GM19455 (cell line): ENCODE data around the gene ABCF1.
"Not testable (repeated sequence)": the region's sequence is repeated elsewhere in the genome, so short reads cannot be mapped to it uniquely, and the experiment has no call there.

Experiments used
- ATAC-seq: cut with Tn5 transposase; IDR thresholded peaks from one replicate; pipeline ENCODE4 v1.9.1; 2021; ENCODE audit not compliant: unreplicated experiment

ABCF1 gene

DNA sequence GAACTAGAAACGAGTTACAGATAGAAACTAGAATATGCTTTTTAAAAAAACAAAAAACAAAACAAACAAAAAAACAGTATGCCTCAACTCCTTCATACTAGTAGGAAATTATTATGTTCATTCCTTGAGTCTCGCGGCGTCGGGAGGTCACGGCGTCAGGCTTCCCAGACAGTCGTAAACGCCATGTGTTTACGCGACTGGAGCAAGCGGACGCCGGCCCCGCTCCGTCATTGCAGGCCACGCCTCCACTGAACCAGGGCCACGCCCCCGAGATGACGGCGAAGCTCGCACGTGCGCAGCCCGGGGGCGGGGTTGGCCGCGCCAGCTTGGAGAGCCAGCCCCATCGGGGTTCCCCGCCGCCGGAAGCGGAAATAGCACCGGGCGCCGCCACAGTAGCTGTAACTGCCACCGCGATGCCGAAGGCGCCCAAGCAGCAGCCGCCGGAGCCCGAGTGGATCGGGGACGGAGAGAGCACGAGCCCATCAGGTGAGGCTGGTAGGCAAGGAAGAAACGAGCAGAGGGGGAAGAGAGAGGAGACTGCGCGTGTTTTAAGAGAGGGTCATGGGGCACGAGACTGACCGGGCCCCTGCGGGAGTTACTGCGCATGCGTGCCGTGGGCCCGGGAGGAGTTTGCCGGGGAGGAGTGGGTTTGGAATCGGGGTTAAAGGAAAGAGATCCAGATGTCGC, at the start of gene ABCF1:
Gene ABCF1, plus strand, starts transcription at position 368 of the 687 bp plus-strand sequence. Its CDS starts 46 bp downstream, at position 414.
- peak; percentile 81 for ATAC-seq

DNA sequence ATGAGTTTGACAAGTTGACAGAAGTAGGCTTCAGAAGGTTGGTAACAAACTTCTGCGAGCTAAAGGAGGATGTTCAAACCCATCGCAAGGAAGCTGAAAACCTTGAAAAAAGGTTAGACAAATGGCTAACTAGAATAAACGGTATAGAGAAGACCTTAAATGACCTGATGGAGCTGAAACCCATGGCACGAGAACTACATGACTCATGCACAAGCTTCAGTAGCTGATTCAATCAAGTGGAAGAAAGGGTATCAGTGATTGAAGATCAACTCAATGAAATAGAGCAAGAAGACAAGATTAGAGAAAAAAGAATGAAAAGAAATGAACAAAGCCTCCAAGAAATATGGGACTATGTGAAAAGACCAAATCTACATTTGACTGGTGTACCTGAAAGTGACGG, 49.3 kb upstream of the ABCF1 start:
- ATAC-seq = not testable (repeated sequence)

DNA sequence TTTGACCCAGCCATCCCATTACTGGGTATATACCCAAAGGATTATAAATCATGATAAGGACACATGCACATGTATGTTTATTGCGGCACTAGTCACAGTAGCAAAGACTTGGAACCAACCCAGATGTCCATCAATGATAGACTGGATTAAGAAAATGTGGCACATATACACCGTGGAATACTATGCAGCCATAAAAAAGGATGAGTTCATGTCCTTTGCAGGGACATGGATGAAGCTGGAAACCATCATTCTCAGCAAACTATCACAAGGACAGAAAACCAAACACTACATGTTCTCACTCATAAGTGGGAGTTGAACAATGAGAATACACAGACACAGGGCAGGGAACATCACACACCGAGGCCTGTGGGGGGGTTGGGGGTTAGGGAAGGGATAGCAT, 44.8 kb upstream of the ABCF1 start:
- not testable (repeated sequence) for ATAC-seq

DNA sequence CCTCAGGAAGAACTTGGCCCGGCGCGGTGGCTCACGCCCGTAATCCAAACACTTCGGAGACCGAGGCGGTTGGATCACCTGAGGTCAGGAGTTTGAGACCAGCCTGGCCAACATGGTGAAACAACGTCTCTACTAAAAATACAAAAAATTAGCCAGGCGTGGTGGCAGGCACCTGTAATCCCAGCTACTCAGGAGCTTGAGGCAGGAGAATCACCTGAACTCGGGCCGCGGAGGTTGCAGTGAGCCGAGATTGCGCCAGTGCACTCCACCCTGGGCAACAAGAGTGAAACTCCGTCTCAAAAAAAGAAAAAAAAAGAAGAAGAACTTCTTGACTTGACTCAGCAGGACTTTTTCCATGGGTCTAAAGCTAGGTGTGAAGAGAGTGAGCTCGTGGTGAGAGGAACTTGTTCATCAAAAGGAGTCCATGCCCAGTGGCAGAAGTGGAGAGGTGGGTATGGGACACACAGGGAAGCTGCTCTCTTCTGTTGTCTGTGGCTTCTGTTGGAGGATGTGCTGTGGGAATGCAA, 41.8 kb upstream of the ABCF1 start:
- ATAC-seq = not testable (repeated sequence)

DNA sequence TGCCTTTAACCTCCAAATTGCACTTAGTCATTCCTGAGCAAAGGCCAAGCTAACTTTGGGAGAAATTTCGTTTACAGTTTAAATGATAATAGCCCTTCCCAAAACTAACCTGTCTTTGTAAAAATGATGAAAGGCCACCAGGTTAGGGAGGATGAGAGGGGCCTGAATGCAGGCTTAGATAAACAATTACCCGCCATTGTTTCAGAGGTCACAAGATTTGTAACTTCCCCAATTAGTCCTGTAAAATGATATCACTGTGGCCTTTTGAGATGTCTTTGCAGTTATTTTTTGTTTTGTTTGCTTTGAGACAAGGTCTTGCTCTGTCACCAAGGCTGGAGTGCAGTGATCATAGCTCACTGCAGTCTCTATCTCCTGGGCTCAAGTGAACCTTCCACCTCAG, 41.2 kb upstream of the ABCF1 start:
- no peak for ATAC-seq

DNA sequence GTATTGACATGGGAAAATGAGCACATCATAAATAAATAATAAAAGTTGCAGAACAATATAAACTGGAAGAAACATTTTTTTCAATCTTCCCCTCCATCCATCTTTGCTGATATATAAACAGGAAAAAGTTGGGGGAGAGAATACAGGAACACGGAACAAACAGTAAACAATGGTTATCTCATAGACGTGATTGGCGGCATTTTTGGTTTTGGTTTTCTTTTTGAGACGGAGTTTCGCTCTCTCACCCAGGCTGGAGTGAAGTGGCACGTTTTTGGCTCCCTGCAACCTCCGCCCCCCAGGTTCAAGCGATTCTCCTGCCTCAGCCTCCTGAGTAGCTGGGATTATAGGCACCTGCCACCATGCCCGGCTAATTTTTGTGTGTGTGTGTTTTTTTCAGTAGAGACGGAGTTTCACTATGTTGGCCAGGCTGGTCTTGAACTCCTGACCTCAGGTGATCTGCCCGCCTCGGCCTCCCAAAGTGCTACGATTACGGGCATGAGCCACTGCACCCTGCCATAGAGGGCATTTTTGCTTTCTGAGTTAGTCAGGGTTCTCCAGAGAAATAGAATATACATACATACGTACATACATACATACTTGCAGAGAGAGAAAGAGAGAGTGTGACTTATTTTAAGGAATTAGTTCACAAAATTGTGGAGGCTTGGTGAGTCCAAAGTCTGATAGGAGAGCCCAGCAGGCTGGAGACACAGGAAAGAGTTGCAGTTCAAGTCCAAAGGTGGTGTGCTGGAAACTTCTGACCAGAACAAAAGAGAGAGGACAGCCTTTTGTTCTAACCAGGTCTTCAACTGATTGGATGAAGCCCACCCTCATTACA, 37.6 kb upstream of the ABCF1 start:
- no peak for ATAC-seq

DNA sequence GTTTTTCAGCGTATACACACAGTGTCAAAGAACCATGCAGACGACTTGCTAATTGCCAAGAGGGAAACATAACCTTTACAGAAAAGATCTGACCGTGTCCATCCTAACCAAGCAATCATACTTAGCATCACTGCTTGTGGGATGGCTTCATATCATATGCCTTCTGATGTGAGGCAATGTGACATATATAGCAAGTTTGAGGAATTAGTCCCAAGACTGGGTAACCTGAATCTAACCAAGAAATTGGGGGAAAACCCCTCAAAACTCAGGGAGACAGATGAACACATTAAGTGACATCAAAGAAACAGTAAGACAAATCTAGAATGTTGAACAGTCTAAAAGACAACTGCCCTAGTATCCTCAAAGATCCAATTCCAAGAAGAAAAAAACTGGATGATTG, 33.3 kb upstream of the ABCF1 start:
- ATAC-seq = no peak

DNA sequence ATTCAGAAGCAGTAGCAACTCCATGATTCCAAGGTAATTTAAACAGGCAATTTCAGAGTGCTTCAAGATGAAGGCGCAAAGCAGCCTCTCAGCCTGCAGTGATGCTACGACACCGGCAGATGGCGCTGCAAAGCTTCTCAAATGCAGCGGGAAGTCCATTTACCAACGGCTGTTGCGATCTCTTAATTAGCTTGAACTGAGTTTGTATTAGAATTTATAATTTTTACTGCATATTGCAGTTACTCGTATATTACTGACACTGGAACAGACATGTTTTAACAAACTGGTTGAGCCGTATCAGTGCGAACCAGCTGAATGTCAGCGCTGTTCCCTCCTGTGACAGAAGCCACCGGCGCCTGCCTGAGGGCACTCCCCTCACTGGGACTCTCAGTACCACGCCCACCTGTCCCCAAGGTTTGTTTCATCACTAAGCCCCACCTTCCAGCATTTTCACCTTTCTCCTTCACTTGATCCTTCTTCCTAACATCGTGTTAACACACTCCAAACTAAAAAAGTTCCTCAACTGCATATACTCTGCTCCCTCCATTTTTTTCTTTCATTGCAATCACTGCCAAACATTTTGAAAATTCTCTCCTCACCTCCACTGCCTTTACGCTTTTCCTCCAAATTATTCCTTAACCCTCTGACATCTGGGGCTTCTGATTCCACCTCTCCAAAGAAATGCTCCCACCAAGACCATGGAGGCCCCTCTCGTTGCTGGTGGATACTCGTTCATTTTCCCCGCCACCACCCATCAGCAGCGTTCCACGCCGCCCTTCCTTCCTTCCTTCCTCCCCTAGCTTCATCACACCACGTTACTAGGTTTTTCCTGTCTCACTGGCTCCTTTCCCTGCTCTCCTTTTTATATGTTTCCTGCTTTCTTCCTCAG, 29.5 kb upstream of the ABCF1 start:
- ATAC-seq = no peak

DNA sequence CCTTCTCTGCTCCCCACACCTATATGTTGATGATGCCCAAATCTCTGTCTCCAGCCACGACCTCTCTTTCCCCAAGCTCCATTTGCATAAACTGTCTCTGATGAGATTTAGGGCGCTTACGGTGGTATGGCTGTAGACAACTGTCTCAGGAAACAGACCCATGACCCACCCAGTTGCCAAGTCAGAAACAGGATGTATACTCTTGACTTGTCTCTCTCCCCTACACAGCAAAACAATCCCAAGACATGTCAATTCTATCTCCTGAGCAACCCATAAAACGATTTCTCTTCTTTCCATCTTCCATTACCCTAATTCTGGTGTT, 28.9 kb upstream of the ABCF1 start:
- ATAC-seq = no peak

DNA sequence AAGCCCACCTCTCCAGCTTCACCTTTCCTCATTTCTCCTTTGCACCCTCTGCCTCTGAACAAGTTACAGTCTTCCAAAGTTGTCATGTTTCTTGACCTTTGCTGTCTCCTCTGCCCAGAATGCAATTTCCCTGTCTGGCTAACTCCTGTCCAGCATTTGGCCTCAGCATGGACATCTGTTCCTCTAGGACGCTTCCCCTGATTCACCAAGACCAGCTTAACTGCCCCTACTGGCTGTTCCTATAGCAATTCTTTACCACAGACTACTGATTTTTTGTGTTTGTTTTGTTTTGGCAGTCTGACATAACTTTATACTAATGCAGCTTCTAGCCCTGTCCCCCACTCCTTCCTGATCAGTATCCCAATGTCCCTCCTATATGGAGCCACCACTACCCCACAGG, 28.3 kb upstream of the ABCF1 start:
- ATAC-seq = no peak

DNA sequence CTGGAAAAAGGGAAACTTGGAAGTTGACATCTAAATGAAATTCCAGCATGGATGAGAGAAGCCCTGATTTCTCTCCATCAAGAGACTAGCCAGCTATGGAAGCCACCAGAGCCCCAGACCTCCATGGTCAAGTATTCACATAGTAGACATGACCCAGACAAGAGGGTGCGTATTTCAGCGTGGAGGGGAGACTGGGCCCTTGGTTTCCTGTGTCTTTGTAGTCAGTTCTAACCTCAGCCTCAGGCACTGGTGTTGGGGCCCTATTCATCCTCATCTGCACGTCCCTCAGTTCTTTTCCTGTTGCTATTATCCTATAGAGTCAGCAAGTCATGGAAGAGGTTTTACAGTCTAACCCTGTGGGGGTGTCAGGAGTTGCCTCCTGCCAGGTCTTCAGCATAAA, 27.4 kb upstream of the ABCF1 start:
- ATAC-seq = no peak

DNA sequence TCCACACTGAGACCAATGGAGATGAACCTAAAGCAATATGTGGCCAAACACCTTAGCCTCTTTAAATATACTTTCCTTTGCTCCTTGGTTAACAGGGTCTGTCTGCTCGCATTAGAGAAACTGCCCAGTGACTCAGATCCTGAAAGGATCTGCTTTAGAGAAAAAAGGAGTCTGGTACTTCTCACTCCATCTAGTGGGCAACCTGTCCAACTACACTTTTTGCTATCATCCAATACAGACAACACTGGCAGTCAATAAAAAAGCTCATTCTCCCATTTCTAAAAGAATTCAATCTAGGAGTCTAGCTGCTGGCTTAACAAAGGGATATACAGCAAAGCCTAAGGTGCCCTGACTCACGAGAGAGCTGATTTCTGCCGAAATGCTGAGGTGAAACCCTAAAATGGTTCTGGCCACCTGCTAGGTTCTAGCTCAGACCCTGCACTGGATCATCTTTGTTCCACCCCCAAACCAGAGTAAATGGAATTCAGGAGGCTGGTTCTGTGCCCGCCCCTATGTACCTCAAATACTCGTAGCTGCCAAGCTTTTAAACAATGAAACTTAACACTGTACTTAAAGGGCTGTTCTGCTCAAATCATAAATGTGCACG, 26.5 kb upstream of the ABCF1 start:
- ATAC-seq = no peak

DNA sequence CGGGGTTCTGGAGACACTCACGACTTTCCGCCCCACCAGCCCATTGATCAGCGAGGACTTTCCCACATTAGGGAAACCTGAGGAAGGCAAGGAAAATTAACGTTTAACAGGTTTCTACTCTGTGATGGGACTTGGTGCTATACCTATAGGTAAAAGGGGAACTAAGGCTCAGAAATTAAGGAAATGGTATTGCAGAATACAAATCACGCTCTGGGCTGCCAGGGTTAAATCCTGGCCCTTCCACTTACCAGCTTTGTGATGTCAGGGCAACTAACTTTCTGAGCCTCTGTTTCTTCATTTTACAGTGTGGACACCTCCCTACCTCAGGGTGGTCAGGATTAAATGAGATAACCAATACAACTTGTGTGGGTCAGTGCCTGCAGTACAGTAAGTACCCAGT, 23.8 kb upstream of the ABCF1 start:
- ATAC-seq = no peak

DNA sequence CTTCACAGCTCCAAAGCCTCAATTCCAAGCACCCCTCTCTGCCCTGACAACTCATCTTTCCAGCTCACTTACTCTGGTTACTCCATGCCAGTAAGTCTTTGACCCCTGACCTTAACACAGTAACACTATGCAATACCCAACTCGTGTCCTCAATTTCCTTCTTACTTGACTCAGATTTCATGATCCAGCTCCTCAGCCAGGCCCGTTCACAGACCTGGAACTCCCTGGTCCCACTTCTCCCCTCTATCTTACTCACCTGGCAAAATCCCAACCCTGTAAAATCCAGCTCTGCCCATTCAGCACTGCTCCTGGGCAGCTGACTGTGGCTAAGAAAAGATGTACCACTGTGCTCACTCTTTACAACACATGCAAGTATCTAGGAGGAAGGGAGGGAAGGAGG, 22.9 kb upstream of the ABCF1 start:
- no peak for ATAC-seq

DNA sequence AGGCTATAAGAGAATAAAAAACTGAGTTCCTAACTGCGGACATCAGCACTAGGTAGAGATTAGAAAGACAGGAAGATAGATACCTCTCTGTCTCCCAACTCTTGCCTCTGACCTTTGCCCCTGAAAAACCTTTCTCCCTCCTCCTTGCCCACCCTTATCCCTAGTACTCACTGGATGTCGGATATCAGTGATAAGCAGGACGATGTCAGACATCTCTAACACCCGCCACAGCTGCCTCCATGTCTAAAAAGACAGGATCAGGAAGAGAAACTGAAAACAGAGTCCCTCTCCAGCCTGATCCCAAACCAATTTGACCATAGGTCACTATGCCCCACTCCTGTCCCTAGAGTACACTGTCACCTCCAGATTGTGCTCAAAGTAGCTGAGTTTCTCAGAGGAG, 16.8 kb upstream of the ABCF1 start:
- ATAC-seq = no peak

DNA sequence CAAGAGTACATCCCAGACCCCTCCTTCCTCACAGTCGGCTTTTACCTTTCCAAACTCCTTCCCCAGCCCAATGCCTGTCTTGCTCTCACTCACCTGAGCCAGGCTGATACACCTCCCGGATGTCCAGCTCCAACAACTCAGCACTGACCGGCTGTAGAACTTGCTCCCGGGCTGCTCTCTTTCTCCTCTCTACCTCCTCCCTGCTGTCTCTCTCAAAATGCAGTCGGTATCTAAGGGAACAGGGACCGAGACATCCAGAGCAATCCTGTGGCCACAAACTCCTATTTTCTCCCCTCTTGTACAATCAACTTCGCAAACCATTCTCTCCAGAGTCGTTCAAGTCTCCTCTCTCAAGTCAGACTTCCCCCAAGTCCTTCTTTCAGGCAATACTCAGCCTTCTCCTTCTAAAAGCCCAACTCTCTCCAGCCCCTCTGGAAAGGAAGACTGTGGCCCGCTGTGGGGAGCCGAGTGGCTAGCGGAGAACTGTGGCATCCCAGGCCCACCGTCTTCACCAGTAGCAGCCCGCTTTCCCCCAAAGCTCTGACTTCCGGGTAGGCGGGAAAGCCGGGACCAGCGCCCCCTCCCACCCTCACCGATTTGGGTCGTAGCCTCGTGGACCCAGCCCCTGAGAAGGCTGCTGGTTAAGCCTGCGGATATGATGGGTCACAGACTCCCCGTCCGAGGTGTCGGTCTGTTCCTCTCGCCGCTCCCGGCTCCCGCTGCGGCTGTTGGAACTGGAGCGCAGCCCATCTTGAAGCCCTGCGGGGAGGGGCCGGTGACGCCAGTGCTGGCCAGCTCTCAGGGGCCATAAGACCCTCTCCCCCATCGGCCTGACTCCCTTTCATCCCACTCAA, 16.1 kb upstream of the ABCF1 start:
- ATAC-seq = no peak

DNA sequence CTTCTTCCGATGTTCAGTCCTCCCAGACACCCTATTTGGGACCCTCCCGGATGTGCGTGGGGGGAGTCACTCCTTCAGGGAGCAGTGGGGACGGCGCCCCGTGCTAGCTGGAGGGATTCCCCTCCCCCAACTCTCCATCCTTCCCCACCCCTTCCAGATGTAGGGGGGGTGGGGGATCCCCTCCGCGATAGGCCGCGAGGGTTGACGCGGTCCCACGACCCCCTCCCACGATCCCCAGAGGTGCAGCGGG, 15.5 kb upstream of the ABCF1 start:
- no peak for ATAC-seq

DNA sequence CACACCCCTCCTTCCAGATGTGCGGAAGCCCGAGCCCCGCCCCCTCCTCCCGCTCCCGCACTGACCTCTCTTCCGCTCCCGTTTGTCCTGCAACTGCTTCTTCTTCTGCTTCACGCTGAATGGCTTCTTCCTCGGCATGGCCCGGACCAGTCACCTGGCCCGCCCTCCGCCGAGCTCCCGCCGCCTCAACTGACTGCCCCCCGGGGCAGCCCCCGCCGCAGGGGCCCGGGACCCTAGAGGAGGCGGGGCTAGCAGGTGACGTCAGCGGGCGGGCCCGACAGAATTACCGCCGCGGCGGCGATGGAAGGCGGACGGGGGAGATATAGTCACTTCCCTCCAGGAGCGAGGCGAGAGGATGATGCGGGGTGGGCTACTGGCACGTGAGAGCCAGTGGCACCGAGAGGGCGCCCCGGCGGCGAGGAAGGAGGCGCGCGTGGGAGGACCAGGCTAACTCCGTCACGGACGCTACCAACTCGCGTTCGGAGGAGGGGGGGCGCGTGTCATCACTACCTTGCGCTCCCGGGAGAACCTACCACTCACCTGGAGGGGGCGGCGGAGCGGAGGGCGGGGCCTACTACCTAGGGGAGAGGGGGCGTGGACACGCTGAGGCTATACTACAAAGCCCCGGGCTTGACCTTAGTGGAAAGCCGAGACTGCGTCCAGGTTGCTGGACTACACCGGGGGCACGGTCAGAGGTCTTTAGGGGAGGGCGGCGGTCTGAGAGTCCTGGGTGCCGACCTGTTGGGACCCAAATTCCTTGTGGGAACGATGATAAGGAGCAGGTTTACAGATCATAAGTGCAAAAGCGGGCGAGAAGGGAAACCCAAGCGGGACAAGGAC, 15.0 kb upstream of the ABCF1 start, which contains the start of gene GNL1:
Gene GNL1, minus strand, starts transcription at position 424 of the 840 bp plus-strand sequence. Its CDS starts 286 bp downstream, at position 138.
- ATAC-seq = peak; percentile 82
